Vagina (tissue), 2 donors: ENCODE measurements around the gene SETX. TPM values are rescaled to one million over a fixed set of nuclear protein-coding genes. Genes with fewer than 3 reads are reported as not detected.
A peak's percentile ranks its signal among the peaks of the same experiment; 100 is the strongest.
"Not testable (repeated sequence)": the region's sequence is repeated elsewhere in the genome, so short reads cannot be mapped to it uniquely, and the experiment has no call there.

ENCODE experiments used
- DNase-seq, 2 donors: peaks; one replicate each; pipeline ENCODE4 v3.0.0-alpha.2; 2017; ENCODE audit errors: extremely low spot score in 2 of 2
- H3K27ac ChIP-seq: fragments of 200-600 bp; sonication (generic); one replicate; pipeline ENCODE4 v1.5.1; 2019
- H3K27me3 ChIP-seq: fragments of 200-600 bp; sonication (generic); one replicate; pipeline ENCODE4 v1.5.1; 2019
- H3K36me3 ChIP-seq, 2 donors: fragments of 200-600 bp; sonication (generic); one replicate each; pipeline ENCODE4 v1.5.1; 2017 to 2019
- H3K4me1 ChIP-seq: fragments of 200-600 bp; sonication (generic); one replicate; pipeline ENCODE4 v1.5.1; 2019
- H3K4me3 ChIP-seq, 2 donors: fragments of 200-600 bp; sonication (generic); 1 replicate in 1 of 2; 2 replicates in 1 of 2; pipeline ENCODE4 v1.5.1; 2016 to 2019
- H3K9me3 ChIP-seq: fragments of 200-600 bp; sonication (generic); one replicate; pipeline ENCODE4 v1.5.1; 2019
- CTCF ChIP-seq, 3 experiments: fragments of 450-650 bp in 2 of 3; fragments of 200-600 bp in 1 of 3; sonication (generic) in 1 of 3; IDR thresholded peaks; one replicate each; pipeline ENCODE4 v1.5.1; 2017 to 2019; ENCODE audit warnings: antibody characterized with exemption in 3 of 3, mild to moderate bottlenecking in 2 of 3, moderate library complexity in 2 of 3
- POLR2A ChIP-seq, 2 donors: fragments of 450-650 bp; IDR thresholded peaks; one replicate each; pipeline ENCODE4 v1.6.1; 2017; ENCODE audit warnings: antibody characterized with exemption in 2 of 2, mild to moderate bottlenecking in 2 of 2, moderate library complexity in 2 of 2
- POLR2AphosphoS5 ChIP-seq, 2 donors: sonication (generic); formaldehyde crosslinking; IDR thresholded peaks; one replicate each; pipeline ENCODE4 v1.9.0; 2017; ENCODE audit warnings: antibody characterized with exemption in 2 of 2, mild to moderate bottlenecking in 2 of 2, low read depth in 1 of 2; ENCODE audit not compliant: insufficient read depth in 1 of 2
- intact Hi-C: fragments of 100-400 bp; cut with DNase I; formaldehyde crosslinking; loops from one replicate; pipeline ENCODE4 v1.15.1; 2023
- total RNA-seq: library from RNA; depleted of rRNA; stranded (reverse); fragments of >200 nt; gene quantifications from one replicate; pipeline ENCODE4 v1.2.3, GENCODE V29; 2016

SETX gene
- total RNA-seq, 1 donor from 2014 or later, result 44.2 TPM

DNA sequence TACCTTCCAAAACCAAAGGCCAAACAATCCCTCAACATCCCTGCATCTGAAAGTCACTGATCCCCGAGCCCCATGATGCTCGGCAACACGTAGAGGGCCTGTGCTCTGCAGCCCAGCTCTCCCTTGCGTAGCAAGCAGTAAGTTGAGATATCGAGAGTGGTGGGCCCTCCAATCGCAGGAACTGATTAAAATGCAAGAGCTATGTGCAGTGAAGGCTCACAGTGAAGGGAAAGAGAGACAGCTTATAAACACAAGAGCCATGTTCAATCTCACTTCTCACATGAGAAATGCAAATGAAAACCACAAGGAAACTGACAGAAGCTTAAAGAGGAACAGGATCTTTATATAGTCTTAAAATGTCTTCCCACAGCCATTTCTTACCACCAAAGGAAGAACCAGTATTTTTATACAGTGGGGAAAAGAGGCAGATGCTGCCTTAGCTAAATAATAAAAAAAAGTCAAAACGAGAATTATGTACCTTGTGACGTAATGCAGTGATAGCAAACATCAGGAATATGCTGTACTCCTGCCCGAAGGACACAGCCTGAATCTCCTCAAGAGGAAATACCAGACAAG lies 27.3 kb upstream of the SETX start:
- no peak for TF ChIP-seq POLR2A (IDR thresholded peaks at IDR 0.05)
- no peak for TF ChIP-seq POLR2AphosphoS5 (IDR thresholded peaks at IDR 0.05; ENCODE audit: insufficient read depth in 1 of 2, low read depth in 1 of 2)
- TF ChIP-seq CTCF (IDR thresholded peaks at IDR 0.05), result no peak

DNA sequence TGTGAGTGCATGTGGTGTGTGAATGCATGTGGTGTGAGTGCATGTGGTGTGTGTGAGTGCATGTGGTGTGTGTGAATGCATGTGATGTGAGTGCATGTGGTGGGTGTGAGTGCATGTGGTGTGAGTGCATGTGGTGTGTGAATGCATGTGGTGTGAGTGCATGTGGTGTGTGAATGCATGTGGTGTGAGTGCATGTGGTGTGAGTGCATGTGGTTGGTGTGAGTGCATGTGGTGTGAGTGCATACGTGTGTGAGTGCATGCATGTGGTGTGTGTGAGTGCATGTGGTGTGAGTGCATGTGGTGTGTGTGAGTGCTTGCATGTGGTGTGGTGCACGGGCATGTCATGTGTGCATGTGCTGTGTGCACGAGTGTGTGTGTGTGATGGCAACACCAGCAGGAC lies 23.6 kb upstream of the SETX start:
- peaks cover 0 to 45% of the 10 kb centered on the region in 2 donors for H3K36me3 ChIP-seq
- H3K27ac ChIP-seq, H3K4me3 ChIP-seq, DNase-seq, H3K4me1 ChIP-seq, H3K9me3 ChIP-seq, intact Hi-C loops, H3K27me3 ChIP-seq: not testable (repeated sequence)

More for the DNA sequence above, 27.3 kb upstream of the SETX start:
- Histone ChIP-seq H3K27me3 (no peaks in the 10 kb centered on the region), H3K4me1 (no peaks in the 10 kb centered on the region), H3K9me3 (no peaks in the 10 kb centered on the region), H3K4me3 (no peak overlapping the region), H3K27ac (no peak overlapping the region), H3K36me3 (peaks cover 0 to 49% of the 10 kb centered on the region in 2 donors)
- intact Hi-C loops, result no loop called here
- no peak for DNase-seq

GRCh38 chr9:132377769-132378168 lies 23.0 kb upstream of the SETX start:
- H3K4me3 ChIP-seq, H3K27ac ChIP-seq, H3K27me3 ChIP-seq, H3K4me1 ChIP-seq, intact Hi-C loops, DNase-seq, H3K9me3 ChIP-seq: not testable (repeated sequence)
- peaks cover 0 to 45% of the 10 kb centered on the region in 2 donors for H3K36me3 ChIP-seq

DNA sequence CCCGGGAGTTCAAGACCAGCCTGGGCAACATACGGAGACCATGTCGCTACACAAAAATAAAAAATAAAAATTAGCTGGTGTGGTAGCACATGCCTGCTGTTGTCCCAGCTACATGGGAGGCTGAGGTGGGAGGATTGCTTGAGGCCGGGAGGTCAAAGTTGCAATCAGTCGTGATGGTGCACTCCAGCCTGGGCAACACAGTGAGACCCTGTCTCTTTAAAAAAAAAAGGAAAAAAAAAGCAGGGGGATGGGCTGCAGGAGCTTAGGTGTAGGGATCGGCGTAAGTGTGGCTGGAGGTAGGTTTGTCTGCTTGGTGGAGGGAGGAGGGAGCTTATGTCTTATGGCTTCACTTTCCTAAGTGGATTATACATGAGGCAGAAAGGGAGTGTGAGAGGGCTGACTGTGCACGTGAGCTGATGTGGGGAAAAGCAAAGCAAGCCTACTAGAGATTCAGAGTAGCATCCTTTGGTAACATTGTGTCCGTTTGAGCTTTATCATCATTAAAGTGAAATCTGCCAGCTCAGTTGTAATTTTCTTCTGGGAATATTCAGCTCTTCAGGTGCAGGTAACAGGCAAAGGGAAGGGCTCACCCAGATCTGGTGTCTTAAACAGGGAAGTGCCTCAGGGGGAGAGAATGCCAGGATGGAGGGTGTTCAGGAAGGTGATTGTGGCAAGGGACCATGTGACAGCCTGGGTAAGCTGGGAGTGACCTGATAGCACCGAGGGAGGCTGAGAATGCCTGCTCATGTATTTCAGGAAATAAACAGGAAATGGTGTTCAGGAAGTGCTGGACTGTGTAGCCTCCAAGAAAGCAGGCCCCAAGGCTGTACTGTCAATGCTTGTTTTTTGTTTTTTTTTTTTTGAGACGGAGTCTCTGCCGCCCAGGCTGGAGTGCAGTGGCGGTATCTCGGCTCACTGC lies 17.6 kb upstream of the SETX start:
- Histone ChIP-seq H3K9me3 (no peaks in the 10 kb centered on the region), H3K4me1 (no peaks in the 10 kb centered on the region), H3K4me3 (no peak overlapping the region), H3K27ac (peak overlapping the region; percentile 34), H3K27me3 (no peaks in the 10 kb centered on the region), H3K36me3 (peaks cover 0 to 23% of the 10 kb centered on the region in 2 donors)
- intact Hi-C loops, result no loop called here
- TF ChIP-seq CTCF (IDR thresholded peaks at IDR 0.05) (no peak), POLR2AphosphoS5 (IDR thresholded peaks at IDR 0.05; ENCODE audit: insufficient read depth in 1 of 2, low read depth in 1 of 2) (peak in 1 of 2 donors; percentile 62), POLR2A (IDR thresholded peaks at IDR 0.05) (no peak)
- DNase-seq, result no peak

DNA sequence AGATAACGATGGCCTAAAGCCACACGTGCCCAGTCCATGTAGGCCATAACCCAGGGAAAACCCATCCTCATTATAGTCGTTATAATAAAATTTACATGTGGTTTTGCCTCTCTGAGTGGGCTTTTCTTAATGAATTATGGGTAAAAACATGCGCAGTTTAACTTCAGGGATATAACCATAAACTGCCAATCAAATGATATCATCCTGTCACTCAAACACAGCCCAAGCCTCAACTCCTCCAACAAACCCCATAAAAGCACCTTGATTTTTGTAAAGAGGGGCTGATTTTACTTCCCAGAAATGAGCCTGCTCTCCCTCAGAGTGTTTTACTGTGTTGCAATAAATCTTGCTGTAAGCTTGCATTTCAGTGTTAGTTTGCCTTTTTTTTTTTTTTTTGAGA lies 15.8 kb upstream of the SETX start:
- TF ChIP-seq POLR2A (IDR thresholded peaks at IDR 0.05), result no peak
- no peak for TF ChIP-seq CTCF (IDR thresholded peaks at IDR 0.05)
- no peak for TF ChIP-seq POLR2AphosphoS5 (IDR thresholded peaks at IDR 0.05; ENCODE audit: insufficient read depth in 1 of 2, low read depth in 1 of 2)
- intact Hi-C loops, result no loop called here

DNA sequence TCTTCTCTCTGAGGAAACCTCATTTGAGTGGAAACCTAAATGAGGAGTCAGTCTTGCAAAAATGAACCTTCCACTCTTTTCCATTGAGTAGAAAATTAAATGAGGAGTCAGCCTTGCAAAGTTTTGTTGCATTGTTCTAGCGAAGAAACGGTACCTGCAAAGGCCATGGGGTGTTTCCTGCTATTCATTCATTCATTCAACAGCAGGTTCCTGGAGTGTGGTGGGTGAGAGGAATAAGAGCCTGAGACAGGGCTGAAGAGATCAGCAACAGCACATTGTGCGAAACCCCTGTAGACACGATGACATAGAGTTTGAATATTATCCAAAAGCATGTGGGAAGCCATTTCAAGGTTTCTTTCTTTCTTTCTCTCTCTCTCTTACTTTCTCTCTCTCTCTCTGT lies 14.6 kb upstream of the SETX start:
- H3K4me3 ChIP-seq, result no peak overlapping the region
- no peak overlapping the region for H3K27ac ChIP-seq
- H3K36me3 ChIP-seq, result no peaks in the 10 kb centered on the region
- no peaks in the 10 kb centered on the region for H3K27me3 ChIP-seq
- H3K9me3 ChIP-seq, result no peaks in the 10 kb centered on the region
- H3K4me1 ChIP-seq, result no peaks in the 10 kb centered on the region
- intact Hi-C loops, result no loop called here
- no peak for DNase-seq
- TF ChIP-seq POLR2AphosphoS5 (IDR thresholded peaks at IDR 0.05; ENCODE audit: insufficient read depth in 1 of 2, low read depth in 1 of 2) (no peak), POLR2A (IDR thresholded peaks at IDR 0.05) (no peak), CTCF (IDR thresholded peaks at IDR 0.05) (no peak)

More for the DNA sequence above, 15.8 kb upstream of the SETX start:
- Histone ChIP-seq H3K9me3 (no peaks in the 10 kb centered on the region), H3K4me1 (no peaks in the 10 kb centered on the region), H3K4me3 (no peak overlapping the region), H3K27ac (no peak overlapping the region), H3K27me3 (no peaks in the 10 kb centered on the region), H3K36me3 (peaks cover 0 to 6% of the 10 kb centered on the region in 2 donors)
- DNase-seq, result no peak
